Fibroblast of lung (primary cell): ENCODE measurements around the gene FCSK. TPM values are rescaled to one million over a fixed set of nuclear protein-coding genes. Genes with fewer than 3 reads are reported as not detected.
"Not testable (repeated sequence)": the region's sequence is repeated elsewhere in the genome, so short reads cannot be mapped to it uniquely, and the experiment has no call there.

ENCODE experiments used
- DNase-seq, 2 donors: peaks; one replicate each; pipeline versions ENCODE4 v3.0.0 to v3.0.0-alpha.2; 2010; ENCODE audit warnings: low read depth in 2 of 2
- H2AFZ ChIP-seq: 2 replicates; pipeline ENCODE4 v1.5.1; 2012; ENCODE audit warnings: low read length, control low read depth, inconsistent platforms
- H3K27ac ChIP-seq: 2 replicates; pipeline ENCODE4 v1.5.1; 2011; ENCODE audit warnings: low read length, control low read depth; ENCODE audit not compliant: insufficient read depth
- H3K27me3 ChIP-seq: 2 replicates; pipeline ENCODE4 v1.5.1; 2011; ENCODE audit warnings: mild to moderate bottlenecking, low read length; ENCODE audit not compliant: control insufficient read depth, insufficient read depth
- H3K36me3 ChIP-seq: 2 replicates; pipeline ENCODE4 v1.5.1; 2011; ENCODE audit warnings: low read length; ENCODE audit not compliant: control insufficient read depth, insufficient read depth
- H3K4me1 ChIP-seq: 2 replicates; pipeline ENCODE4 v1.5.1; 2011; ENCODE audit warnings: low read length; ENCODE audit not compliant: control insufficient read depth, insufficient read depth; ENCODE audit errors: extremely low read depth
- H3K4me2 ChIP-seq: 2 replicates; pipeline ENCODE4 v1.5.1; 2011; ENCODE audit warnings: low read length, control low read depth; ENCODE audit not compliant: insufficient read depth; ENCODE audit errors: extremely low read depth
- H3K4me3 ChIP-seq, 4 experiments: fragments of 200-600 bp in 1 of 4; sonication (generic) in 1 of 4; replicated peaks in 1 of 4; 2 replicates each; pipeline ENCODE4 v1.5.1; 2011 to 2016; ENCODE audit warnings: low read length in 4 of 4, low read depth in 3 of 4, mild to moderate bottlenecking in 3 of 4, control low read depth in 2 of 4, inconsistent platforms in 1 of 4, mixed read lengths in 1 of 4; ENCODE audit not compliant: insufficient read depth in 1 of 4; ENCODE audit errors: control extremely low read depth in 1 of 4
- H3K79me2 ChIP-seq: 2 replicates; pipeline ENCODE4 v1.5.1; 2012; ENCODE audit warnings: mild to moderate bottlenecking, low read length, inconsistent platforms; ENCODE audit not compliant: control insufficient read depth, insufficient read depth
- H3K9ac ChIP-seq: 2 replicates; pipeline ENCODE4 v1.5.1; 2011; ENCODE audit warnings: mild to moderate bottlenecking, low read length, control low read depth; ENCODE audit not compliant: insufficient read depth
- H3K9me3 ChIP-seq: 2 replicates; pipeline ENCODE4 v1.5.1; 2012; ENCODE audit warnings: low read depth, low read length; ENCODE audit not compliant: control insufficient read depth, insufficient read depth
- H4K20me1 ChIP-seq: 2 replicates; pipeline ENCODE4 v1.5.1; 2011; ENCODE audit warnings: low read length; ENCODE audit not compliant: control insufficient read depth, insufficient read depth; ENCODE audit errors: extremely low read depth
- CTCF ChIP-seq, 2 donors: IDR thresholded peaks in 1 of 2; conservative IDR thresholded peaks in 1 of 2; 1 replicate in 1 of 2; 2 replicates in 1 of 2; pipeline ENCODE4 v1.5.1; 2011 to 2012; ENCODE audit warnings: low read length in 2 of 2, control low read depth in 1 of 2, inconsistent platforms in 1 of 2, low read depth in 1 of 2, mild to moderate bottlenecking in 1 of 2
- EZH2 ChIP-seq: IDR thresholded peaks from 2 replicates; pipeline ENCODE4 v1.5.1; 2012; ENCODE audit warnings: low read length, control low read depth, mild to moderate bottlenecking; ENCODE audit errors: missing control alignments
- polyA plus RNA-seq, 2 donors: library from polyadenylated mRNA; depleted of rRNA in 1 of 2; stranded (reverse) in 1 of 2; unstranded in 1 of 2; fragments of >200 nt; gene quantifications; 2 replicates each; pipeline ENCODE4 v1.2.1, GENCODE V29; 2011 to 2012; ENCODE audit warnings: missing spikeins in 1 of 2
- total RNA-seq: library from RNA; depleted of rRNA; stranded (reverse); fragments of >200 nt; gene quantifications from 2 replicates; pipeline ENCODE4 v1.2.1, GENCODE V29; 2014

Gene FCSK
- total and polyA plus RNA-seq, 2 donors (not counting 1 experiment from before 2014, with no cell fraction given), result 4.9 to 13.5 TPM

- Histone ChIP-seq H3K36me3 (no peaks in the 10 kb centered on the region), H3K27me3 (no peaks in the 10 kb centered on the region), H3K9ac (no peak overlapping the region), H3K27ac (no peak overlapping the region), H4K20me1 (no peaks in the 10 kb centered on the region), H3K4me1 (no peaks in the 10 kb centered on the region), H2AFZ (no peak overlapping the region), H3K4me3 (no peak overlapping the region), H3K9me3 (no peaks in the 10 kb centered on the region), H3K4me2 (no peak overlapping the region), H3K79me2 (no peaks in the 10 kb centered on the region)
- TF ChIP-seq CTCF (conservative IDR thresholded peaks at IDR 0.05 in 1 of 2, IDR thresholded peaks at IDR 0.05 in 1 of 2; ENCODE audit: low read depth in 1 of 2, low read length in 2 of 2) (no peak), EZH2 (no peak)
- peak; percentile 28 to 33 for DNase-seq
Observed at GRCh38 chr16:70410734-70411133, 43.7 kb upstream of the FCSK start.

GRCh38 chr16:70412385-70412784 lies 42.0 kb upstream of the FCSK start:
- H3K4me1 ChIP-seq, result no peaks in the 10 kb centered on the region
- no peaks in the 10 kb centered on the region for H3K79me2 ChIP-seq
- TF ChIP-seq EZH2 (no peak), CTCF (conservative IDR thresholded peaks at IDR 0.05 in 1 of 2, IDR thresholded peaks at IDR 0.05 in 1 of 2; ENCODE audit: low read depth in 1 of 2, low read length in 2 of 2) (no peak)
- DNase-seq, result no peak
- H3K9ac ChIP-seq, result no peak overlapping the region
- H2AFZ ChIP-seq, result no peak overlapping the region
- no peaks in the 10 kb centered on the region for H3K9me3 ChIP-seq
- H3K27ac ChIP-seq, result no peak overlapping the region
- no peak overlapping the region for H3K4me2 ChIP-seq
- H3K4me3 ChIP-seq, result no peak overlapping the region
- no peaks in the 10 kb centered on the region for H4K20me1 ChIP-seq
- H3K36me3 ChIP-seq, result no peaks in the 10 kb centered on the region
- H3K27me3 ChIP-seq, result no peaks in the 10 kb centered on the region

- not testable (repeated sequence) for H3K4me1 ChIP-seq, H3K36me3 ChIP-seq, DNase-seq, H3K4me2 ChIP-seq, H2AFZ ChIP-seq, H3K27me3 ChIP-seq, H3K79me2 ChIP-seq, H3K9me3 ChIP-seq, H3K4me3 ChIP-seq, H4K20me1 ChIP-seq, H3K27ac ChIP-seq, H3K9ac ChIP-seq
Observed at GRCh38 chr16:70413572-70413971, 40.8 kb upstream of the FCSK start.
